HG03045 (cell line): Measurements from ENCODE around the gene SPNS1.
A peak's percentile ranks its signal among the peaks of the same experiment; 100 is the strongest.
"Not testable (repeated sequence)": the region's sequence is repeated elsewhere in the genome, so short reads cannot be mapped to it uniquely, and the experiment has no call there.

Experiments
- ATAC-seq: cut with Tn5 transposase; IDR thresholded peaks from one replicate; pipeline ENCODE4 v1.9.1; 2021; ENCODE audit warnings: mild to moderate bottlenecking, moderate library complexity; ENCODE audit not compliant: unreplicated experiment

The SPNS1 gene

DNA sequence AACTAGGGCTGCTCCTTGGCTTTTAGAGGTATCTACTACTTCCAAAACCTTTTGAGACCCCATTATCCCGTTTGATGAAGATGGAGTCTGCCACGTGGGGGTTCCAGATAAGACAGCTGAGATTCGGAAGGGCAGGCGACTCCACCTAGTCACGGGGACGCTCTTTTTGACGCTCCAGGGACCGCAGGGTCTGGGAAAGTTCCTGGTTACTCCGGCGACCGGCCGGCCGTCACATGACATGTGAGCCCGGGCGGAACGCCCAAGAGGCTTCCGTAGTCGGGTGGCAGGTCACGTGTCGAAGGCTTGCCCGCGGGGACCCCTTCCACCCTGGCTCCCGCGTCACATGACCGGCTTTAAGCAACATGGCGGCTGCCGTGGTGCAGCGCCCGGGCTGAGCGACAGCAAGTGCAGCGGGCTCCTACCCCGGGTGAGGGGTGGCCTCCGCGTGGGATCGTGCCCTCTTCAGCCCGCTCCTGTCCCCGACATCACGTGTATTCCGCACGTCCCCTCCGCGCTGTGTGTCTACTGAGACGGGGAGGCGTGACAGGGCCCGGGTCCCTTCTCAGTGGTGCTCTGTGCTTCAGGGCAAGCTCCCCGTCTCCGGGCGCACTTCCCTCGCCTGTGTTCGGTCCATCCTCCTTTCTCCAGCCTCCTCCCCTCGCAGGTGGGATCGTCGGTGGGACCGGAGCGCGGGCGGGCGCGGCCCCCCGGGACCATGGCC, at the start of gene SPNS1:
Gene SPNS1 (plus strand): TSS at position 342 of the 721 bp plus-strand sequence. CDS start 374 bp downstream, at position 716.
- ATAC-seq = peak; percentile 88

GRCh38 chr16:28925386-28926228, 49.0 kb upstream of the SPNS1 start:
- ATAC-seq = peak; percentile 29

GRCh38 chr16:28926284-28926683, 48.3 kb upstream of the SPNS1 start:
- ATAC-seq = not testable (repeated sequence)

GRCh38 chr16:28927815-28928214, 46.8 kb upstream of the SPNS1 start:
- no peak for ATAC-seq

DNA sequence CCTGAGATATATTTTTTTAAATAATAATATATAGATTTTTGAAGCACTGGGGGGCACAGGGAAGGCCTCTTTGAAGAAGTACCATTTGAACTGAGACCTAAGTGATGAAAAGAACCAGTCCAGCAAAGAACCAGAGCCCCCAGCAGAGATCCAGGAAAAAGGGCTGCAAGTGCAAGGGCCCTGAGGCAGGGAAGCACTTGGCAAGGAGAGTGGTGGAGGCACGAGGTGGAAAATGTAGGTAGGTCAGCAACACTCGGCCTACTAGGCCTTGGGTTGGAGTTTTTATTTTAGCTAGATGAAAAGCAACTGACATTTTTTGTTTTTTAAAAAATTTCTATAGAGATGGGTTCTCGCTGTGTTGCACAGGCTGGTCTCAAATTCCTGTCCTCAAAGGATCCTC, 44.4 kb upstream of the SPNS1 start:
- ATAC-seq = no peak

- ATAC-seq = no peak
These were observed 43.9 kb upstream of the SPNS1 start for GRCh38 chr16:28930652-28931051.

GRCh38 chr16:28931801-28932225, 42.8 kb upstream of the SPNS1 start, which contains the start of gene CD19:
Gene CD19, plus strand, starts transcription at chr16:28931971. Its CDS starts 30 bp downstream, at chr16:28932001.
- no peak for ATAC-seq

DNA sequence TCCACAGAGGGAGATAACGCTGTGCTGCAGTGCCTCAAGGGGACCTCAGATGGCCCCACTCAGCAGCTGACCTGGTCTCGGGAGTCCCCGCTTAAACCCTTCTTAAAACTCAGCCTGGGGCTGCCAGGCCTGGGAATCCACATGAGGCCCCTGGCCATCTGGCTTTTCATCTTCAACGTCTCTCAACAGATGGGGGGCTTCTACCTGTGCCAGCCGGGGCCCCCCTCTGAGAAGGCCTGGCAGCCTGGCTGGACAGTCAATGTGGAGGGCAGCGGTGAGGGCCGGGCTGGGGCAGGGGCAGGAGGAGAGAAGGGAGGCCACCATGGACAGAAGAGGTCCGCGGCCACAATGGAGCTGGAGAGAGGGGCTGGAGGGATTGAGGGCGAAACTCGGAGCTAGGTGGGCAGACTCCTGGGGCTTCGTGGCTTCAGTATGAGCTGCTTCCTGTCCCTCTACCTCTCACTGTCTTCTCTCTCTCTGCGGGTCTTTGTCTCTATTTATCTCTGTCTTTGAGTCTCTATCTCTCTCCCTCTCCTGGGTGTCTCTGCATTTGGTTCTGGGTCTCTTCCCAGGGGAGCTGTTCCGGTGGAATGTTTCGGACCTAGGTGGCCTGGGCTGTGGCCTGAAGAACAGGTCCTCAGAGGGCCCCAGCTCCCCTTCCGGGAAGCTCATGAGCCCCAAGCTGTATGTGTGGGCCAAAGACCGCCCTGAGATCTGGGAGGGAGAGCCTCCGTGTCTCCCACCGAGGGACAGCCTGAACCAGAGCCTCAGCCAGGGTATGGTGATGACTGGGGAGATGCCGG, 42.0 kb upstream of the SPNS1 start:
- no peak for ATAC-seq

DNA sequence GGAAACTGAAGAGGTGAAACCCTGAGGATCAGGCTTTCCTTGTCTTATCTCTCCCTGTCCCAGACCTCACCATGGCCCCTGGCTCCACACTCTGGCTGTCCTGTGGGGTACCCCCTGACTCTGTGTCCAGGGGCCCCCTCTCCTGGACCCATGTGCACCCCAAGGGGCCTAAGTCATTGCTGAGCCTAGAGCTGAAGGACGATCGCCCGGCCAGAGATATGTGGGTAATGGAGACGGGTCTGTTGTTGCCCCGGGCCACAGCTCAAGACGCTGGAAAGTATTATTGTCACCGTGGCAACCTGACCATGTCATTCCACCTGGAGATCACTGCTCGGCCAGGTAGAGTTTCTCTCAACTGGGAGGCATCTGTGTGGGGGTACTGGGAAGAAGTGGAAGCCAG, 41.4 kb upstream of the SPNS1 start:
- ATAC-seq = no peak

GRCh38 chr16:28935346-28935745, 39.2 kb upstream of the SPNS1 start:
- no peak for ATAC-seq

DNA sequence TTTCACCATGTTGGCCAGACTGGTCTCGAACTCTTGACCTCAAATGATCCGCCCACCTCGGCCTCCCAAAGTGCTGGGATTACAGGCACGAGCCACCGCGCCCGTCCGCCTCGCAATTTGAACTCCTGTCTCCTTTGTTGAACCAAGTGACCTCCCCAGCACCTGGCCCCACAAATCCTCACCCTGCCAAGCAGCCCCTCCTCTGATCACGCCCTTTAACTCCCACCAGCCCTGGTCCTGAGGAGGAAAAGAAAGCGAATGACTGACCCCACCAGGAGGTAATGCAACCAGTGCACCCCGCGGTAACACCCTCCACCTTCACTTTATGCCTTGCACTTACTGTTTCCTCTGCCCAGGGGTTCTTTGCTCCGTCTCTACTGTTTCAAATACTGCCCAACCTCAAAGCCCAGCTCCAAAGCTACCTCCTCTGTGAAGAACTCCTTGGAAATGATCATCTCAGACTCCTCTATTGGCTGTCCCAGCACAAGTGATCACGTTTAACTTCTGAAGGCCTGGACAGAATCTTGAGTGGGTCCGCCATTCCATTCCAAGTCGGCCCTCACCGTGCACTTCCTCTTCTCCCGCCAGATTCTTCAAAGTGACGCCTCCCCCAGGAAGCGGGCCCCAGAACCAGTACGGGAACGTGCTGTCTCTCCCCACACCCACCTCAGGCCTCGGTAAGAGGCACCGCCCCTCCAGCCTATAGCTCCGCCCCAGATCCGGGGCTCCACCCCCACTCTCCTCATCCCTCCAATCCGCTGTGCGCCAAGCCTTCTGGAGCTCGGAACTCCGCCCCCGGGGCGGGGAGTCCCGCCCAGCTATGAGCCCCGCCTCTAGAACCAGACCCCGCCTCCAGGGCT, 38.4 kb upstream of the SPNS1 start:
- ATAC-seq = peak; percentile 68

DNA sequence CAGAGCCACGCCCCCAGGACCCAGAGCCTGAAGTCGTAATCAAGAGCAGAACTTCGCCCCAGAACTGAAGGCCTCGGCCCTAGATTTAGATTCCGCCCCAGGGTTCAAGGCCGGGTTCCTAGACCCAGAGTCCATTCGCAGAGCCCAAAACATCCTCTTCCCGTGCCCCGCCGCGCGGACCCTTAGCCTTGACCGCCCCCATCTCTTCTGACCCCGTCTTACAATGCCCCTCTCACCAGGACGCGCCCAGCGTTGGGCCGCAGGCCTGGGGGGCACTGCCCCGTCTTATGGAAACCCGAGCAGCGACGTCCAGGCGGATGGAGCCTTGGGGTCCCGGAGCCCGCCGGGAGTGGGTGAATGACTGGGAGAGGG, 37.8 kb upstream of the SPNS1 start:
- ATAC-seq = no peak

DNA sequence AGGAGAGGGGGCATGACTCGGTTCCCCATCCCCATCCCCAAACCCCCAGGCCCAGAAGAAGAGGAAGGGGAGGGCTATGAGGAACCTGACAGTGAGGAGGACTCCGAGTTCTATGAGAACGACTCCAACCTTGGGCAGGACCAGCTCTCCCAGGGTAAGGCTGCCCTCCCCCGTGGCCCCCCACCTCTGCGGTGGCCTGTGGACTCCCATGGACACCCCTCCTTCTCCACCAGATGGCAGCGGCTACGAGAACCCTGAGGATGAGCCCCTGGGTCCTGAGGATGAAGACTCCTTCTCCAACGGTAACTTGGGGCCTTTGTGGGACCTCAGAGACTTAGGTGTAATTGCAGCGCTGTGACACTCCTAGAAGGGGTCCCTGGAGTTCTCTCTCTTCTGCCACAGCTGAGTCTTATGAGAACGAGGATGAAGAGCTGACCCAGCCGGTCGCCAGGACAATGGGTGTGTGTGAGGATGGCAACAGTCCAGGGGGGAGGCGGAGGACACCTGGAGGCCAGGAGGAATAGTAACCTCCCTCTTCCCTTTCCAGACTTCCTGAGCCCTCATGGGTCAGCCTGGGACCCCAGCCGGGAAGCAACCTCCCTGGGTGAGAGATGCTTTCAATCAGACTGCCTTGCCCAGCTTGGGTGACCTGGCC, 37.2 kb upstream of the SPNS1 start:
- ATAC-seq = no peak

DNA sequence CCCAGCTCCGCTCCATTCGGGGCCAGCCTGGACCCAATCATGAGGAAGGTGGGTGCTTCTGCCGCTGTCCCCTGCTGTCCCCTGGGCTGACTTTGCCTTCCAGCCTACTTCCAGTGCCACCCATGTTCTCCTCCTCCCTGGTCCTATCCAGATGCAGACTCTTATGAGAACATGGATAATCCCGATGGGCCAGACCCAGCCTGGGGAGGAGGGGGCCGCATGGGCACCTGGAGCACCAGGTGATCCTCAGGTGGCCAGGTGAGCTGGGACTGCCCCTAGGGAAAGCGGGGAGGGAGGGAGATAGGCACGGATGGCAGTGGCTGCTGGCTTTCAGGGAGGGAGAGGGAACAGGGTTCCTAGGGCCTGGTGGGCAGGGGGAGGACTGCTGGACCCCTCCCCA, 35.9 kb upstream of the SPNS1 start:
- no peak for ATAC-seq

GRCh38 chr16:28939825-28940224, 34.8 kb upstream of the SPNS1 start:
- ATAC-seq = not testable (repeated sequence)

GRCh38 chr16:28943281-28943680, 31.3 kb upstream of the SPNS1 start:
- no peak for ATAC-seq

DNA sequence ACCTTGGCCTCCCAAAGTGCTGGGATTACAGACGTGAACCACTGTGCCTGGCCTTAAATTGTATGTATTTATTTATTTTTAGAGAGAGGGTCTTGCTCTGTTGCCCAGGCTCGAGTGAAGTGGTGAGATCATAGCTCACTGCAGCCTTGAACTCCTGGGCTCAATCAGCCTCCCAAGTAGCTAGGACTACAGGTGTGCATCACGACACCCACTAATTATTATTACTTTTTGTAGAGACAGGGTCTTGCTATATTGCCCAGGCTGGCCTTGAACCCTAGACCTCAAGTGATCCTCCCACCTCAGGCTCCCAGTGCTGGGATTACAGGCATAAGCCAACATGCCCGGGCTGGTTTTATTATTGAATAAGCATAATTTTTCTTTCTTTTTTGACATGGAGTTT, 27.9 kb upstream of the SPNS1 start:
- ATAC-seq = no peak

DNA sequence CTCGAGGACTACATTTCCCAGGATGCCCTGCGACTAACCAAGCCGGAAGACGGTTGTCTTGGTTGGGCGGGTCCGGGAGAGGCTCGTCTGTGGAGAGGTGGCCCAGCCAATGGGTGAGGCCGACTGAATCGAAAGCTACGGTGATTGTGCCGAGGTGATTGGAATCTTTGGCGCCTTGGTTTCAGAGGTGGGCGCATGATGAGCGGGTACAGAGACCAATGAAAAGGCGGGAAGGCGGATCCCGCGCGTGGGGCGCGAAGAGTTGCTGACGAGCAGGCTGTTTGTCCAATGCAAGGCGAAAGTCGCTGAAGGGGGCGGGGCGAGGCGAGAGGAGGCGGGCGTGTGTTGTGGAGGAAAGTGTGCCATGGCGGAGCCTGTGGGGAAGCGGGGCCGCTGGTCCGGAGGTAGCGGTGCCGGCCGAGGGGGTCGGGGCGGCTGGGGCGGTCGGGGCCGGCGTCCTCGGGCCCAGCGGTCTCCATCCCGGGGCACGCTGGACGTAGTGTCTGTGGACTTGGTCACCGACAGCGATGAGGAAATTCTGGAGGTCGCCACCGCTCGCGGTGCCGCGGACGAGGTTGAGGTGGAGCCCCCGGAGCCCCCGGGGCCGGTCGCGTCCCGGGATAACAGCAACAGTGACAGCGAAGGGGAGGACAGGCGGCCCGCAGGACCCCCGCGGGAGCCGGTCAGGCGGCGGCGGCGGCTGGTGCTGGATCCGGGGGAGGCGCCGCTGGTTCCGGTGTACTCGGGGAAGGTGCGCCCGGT, 23.7 kb upstream of the SPNS1 start, which contains the start of gene NFATC2IP:
Gene NFATC2IP (plus strand): TSS at position 290 of the 762 bp plus-strand sequence. CDS start 75 bp downstream, at position 365.
- peak; percentile 89 for ATAC-seq

GRCh38 chr16:28951410-28951943, 23.1 kb upstream of the SPNS1 start:
- ATAC-seq = no peak
